ENCODE measurements around the gene GOLT1A. TPM values are rescaled to one million over a fixed set of nuclear protein-coding genes. Genes with fewer than 3 reads are reported as not detected.

Gene GOLT1A
- total RNA-seq, 1 donor from 2014 or later: not detected

DNA sequence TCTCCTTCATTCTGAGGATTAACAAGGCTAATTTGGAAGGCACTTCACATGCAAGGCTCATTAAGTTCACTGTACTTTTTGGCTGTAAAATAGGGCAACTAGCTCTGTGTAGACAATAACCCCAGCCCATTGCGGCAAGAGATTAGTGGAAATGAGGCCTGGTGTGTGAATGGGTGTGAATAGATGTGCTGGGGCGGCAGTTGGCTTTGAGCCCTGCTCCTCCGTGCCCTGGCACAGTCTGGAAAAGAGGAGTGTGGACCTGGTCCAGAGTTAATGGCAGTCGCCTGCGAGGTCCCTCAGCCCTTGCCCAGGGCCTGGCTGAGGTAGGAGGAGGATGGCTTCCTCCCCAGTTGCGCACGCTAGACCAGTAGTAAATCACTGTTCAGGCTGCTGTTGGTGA, 22.3 kb downstream of the GOLT1A start:
- DNase-seq (ENCODE audit: extremely low spot score, unreplicated experiment): no peak
- Mint-ChIP-seq H3K4me3 (ENCODE audit: unreplicated experiment) (no peak overlapping the region), H3K36me3 (ENCODE audit: unreplicated experiment) (no peaks in the 10 kb centered on the region), H3K27ac (ENCODE audit: unreplicated experiment) (no peak overlapping the region), H3K4me1 (ENCODE audit: unreplicated experiment) (peaks cover 18% of the 10 kb centered on the region), H3K9me3 (ENCODE audit: unreplicated experiment) (no peaks in the 10 kb centered on the region), H3K27me3 (ENCODE audit: unreplicated experiment) (peaks cover 57% of the 10 kb centered on the region)
- TF ChIP-seq, protein P1, sequence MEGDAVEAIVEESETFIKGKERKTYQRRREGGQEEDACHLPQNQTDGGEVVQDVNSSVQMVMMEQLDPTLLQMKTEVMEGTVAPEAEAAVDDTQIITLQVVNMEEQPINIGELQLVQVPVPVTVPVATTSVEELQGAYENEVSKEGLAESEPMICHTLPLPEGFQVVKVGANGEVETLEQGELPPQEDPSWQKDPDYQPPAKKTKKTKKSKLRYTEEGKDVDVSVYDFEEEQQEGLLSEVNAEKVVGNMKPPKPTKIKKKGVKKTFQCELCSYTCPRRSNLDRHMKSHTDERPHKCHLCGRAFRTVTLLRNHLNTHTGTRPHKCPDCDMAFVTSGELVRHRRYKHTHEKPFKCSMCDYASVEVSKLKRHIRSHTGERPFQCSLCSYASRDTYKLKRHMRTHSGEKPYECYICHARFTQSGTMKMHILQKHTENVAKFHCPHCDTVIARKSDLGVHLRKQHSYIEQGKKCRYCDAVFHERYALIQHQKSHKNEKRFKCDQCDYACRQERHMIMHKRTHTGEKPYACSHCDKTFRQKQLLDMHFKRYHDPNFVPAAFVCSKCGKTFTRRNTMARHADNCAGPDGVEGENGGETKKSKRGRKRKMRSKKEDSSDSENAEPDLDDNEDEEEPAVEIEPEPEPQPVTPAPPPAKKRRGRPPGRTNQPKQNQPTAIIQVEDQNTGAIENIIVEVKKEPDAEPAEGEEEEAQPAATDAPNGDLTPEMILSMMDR (IDR thresholded peaks at IDR 0.05): no peak

DNA sequence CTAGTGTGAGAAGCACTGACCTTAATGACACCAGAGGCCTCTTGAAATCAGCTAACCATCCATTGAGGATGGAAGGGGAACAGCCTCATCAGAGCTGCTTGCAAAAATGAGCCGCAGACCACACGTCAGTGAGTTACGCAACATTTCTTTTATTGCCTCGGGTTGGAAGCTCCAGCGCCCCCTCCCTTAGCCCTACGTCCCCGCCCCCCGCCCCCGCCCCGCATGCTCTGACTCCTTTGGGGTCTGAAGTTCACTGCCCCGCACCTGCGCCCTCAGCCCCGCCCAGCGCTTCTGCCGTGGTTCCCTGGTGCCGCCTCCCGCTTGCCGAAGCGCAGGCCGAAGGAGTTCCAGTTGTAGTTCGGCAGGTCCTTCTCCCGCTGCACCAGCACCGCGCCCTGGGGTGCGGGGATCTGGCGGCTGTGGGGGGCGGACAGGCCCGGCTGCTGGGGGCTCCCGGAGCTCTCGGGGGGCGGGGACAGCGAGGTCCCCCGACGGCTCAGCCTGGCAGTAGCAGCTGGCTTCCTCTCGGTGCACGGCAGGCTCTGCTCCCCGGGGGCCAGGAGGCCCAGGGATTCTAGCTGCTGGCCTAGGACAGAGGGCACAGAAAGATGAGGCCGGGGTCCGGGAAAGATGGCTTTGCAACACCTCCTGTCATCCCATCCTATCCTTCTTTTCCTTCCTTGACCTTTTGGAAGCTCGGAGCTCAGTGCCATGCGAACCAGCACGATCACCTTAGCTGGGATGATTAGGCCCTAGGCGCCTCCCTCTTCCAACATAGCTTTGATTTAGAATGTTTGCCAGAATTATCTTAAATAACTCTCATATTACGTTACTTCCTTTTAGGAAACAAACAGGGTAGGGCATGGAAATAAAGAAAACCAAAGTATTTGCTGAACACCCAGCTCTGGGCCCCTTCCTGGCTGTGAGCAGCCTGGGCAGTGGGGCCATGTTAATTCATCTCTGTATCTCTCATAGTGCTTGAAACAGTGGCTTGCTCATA, 23.3 kb downstream of the GOLT1A start:
- DNase-seq (ENCODE audit: extremely low spot score, unreplicated experiment): no peak
- H3K27ac Mint-ChIP-seq (ENCODE audit: unreplicated experiment): no peak overlapping the region
- H3K9me3 Mint-ChIP-seq (ENCODE audit: unreplicated experiment): no peaks in the 10 kb centered on the region
- H3K27me3 Mint-ChIP-seq (ENCODE audit: unreplicated experiment): peaks cover 65% of the 10 kb centered on the region
- no peaks in the 10 kb centered on the region for H3K36me3 Mint-ChIP-seq (ENCODE audit: unreplicated experiment)
- peaks cover 8% of the 10 kb centered on the region for H3K4me1 Mint-ChIP-seq (ENCODE audit: unreplicated experiment)
- TF ChIP-seq, protein P1 (IDR thresholded peaks at IDR 0.05): no peak
- H3K4me3 Mint-ChIP-seq (ENCODE audit: unreplicated experiment): no peak overlapping the region

DNA sequence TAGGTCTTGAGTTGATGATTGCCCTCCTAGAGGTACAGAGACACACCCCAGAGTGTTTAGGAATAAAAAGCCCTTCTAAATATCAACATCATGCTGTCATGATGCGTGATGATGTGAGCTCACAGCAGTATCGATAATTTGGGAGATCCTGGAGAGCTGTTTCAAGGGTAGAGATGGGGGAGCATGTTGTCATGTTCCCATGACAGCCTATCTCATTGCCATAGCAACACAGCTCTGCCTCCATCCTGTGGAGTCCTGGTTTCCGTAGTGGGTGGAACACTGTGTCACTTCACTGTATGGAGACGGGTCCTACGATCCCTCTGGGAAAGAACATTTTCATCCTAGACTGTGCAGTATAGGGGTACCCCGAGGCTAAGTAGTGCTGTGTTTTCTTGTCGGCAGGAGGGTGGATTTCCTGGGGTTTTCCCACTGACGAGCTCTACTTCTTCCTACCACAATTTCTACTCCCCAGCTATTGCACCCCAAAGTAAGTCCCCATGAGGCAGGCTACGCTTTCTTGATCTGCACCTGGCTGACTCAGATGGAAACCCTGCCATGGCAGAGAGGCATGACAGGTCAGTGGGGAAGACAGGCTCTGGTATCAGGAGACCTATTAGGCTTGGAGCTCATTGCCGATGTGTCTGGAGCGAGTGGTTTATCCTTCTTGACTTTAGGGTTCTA, 24.7 kb downstream of the GOLT1A start:
- TF ChIP-seq, protein P1 (IDR thresholded peaks at IDR 0.05): no peak
- Mint-ChIP-seq H3K4me1 (ENCODE audit: unreplicated experiment) (peaks cover 8% of the 10 kb centered on the region), H3K4me3 (ENCODE audit: unreplicated experiment) (no peak overlapping the region), H3K9me3 (ENCODE audit: unreplicated experiment) (no peaks in the 10 kb centered on the region), H3K27ac (ENCODE audit: unreplicated experiment) (no peak overlapping the region), H3K36me3 (ENCODE audit: unreplicated experiment) (no peaks in the 10 kb centered on the region), H3K27me3 (ENCODE audit: unreplicated experiment) (peaks cover 73% of the 10 kb centered on the region)
- no peak for DNase-seq (ENCODE audit: extremely low spot score, unreplicated experiment)

GRCh38 chr1:204186597-204186996, 27.2 kb downstream of the GOLT1A start:
- Mint-ChIP-seq H3K27me3 (ENCODE audit: unreplicated experiment) (peaks cover 63% of the 10 kb centered on the region), H3K4me1 (ENCODE audit: unreplicated experiment) (peaks cover 8% of the 10 kb centered on the region), H3K9me3 (ENCODE audit: unreplicated experiment) (no peaks in the 10 kb centered on the region), H3K27ac (ENCODE audit: unreplicated experiment) (no peak overlapping the region), H3K36me3 (ENCODE audit: unreplicated experiment) (no peaks in the 10 kb centered on the region), H3K4me3 (ENCODE audit: unreplicated experiment) (no peak overlapping the region)
- DNase-seq (ENCODE audit: extremely low spot score, unreplicated experiment): no peak
- TF ChIP-seq, protein P1 (IDR thresholded peaks at IDR 0.05): no peak

DNA sequence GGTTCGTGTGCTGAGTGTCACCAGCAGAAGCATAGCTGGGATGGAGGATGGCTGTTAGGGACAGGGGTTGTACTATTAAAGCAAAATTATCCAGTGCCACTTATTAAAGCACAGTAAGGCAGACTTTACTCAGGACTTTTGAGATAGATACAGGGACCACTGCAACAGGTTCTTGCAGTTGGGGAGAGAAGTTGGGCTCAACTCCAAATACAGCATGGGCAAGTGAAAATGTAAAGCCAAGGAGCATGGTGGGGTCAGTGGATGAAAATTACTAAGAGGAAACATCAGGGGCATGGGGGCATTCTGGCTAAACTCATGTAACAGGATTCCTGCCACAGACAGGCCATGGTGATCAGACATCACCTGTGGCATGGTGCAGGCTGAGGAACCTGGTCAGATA, 32.7 kb downstream of the GOLT1A start:
- Mint-ChIP-seq H3K4me1 (ENCODE audit: unreplicated experiment) (no peaks in the 10 kb centered on the region), H3K27ac (ENCODE audit: unreplicated experiment) (no peak overlapping the region), H3K4me3 (ENCODE audit: unreplicated experiment) (no peak overlapping the region), H3K27me3 (ENCODE audit: unreplicated experiment) (peaks cover 47% of the 10 kb centered on the region), H3K36me3 (ENCODE audit: unreplicated experiment) (no peaks in the 10 kb centered on the region), H3K9me3 (ENCODE audit: unreplicated experiment) (no peaks in the 10 kb centered on the region)
- DNase-seq (ENCODE audit: extremely low spot score, unreplicated experiment): no peak
- TF ChIP-seq, protein P1 (IDR thresholded peaks at IDR 0.05): no peak
